ENCODE data around the gene TNFAIP8.

The TNFAIP8 gene

DNA sequence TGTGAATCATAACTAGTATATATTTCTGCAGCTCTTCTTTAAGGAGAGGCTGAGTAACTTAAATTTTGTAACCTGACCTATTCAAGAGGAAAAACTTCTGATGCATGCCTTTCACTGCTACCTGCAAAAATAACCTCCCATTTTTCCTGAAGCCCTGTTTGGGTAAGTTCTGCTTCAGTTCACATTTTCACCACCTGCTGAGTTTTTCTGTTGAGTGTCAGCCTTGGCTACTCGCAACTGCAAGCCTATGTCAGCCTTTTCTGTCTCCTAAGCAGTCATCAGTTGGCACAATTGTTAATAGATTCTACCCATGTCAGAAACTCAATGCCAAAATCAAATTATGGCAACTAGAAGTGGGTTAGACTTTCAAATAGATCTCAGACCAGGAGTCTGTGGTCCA is 8.2 kb upstream of the TNFAIP8 start:
- TF ChIP-seq GATA2 (IDR thresholded peaks at IDR 0.05; ENCODE audit: low read depth, low read length), result no peak
- TF ChIP-seq GATA3 (IDR thresholded peaks at IDR 0.05; ENCODE audit: low read depth, low read length), result no peak

DNA sequence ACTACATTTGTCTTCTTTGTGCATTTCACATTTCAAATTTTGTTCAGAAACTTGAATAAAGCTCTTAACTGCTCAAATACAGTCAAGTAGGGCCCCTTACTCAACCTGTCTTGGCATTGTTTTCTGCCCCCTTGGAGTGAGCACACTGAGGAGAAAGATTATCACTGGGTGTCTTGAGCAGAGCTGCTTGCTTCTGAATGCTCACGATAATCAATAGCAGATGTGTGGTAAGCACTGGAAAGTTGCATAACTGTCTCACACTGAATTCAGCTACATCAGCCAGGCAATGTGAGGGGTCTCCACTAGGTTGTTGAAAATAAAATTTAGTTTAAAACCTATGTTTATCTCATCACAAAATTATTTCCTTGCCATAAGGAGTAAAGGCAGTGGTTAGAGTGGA is 7.8 kb upstream of the TNFAIP8 start:
- TF ChIP-seq GATA3 (IDR thresholded peaks at IDR 0.05; ENCODE audit: low read depth, low read length) (no peak), GATA2 (IDR thresholded peaks at IDR 0.05; ENCODE audit: low read depth, low read length) (no peak)

DNA sequence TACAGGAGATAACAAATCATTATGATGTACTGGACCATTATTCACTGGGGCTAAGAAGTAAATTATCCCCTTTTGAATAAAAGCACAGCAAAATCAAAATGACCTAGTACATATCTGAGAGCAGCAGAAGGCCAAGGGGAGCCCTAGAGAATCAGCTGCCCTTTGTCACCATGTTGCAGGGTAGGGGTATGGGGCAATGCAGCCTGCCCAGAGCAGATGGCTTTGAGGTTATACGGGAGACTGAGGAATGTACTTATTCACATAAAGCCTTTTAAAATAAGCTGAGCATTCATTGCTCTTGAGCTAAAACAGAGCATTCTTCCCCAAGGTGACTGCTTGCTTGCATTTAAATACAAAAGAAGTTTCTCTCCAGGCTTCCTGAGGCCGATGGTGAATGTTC is 2.6 kb upstream of the TNFAIP8 start:
- TF ChIP-seq GATA3 (IDR thresholded peaks at IDR 0.05; ENCODE audit: low read depth, low read length) (no peak), GATA2 (IDR thresholded peaks at IDR 0.05; ENCODE audit: low read depth, low read length) (no peak)

DNA sequence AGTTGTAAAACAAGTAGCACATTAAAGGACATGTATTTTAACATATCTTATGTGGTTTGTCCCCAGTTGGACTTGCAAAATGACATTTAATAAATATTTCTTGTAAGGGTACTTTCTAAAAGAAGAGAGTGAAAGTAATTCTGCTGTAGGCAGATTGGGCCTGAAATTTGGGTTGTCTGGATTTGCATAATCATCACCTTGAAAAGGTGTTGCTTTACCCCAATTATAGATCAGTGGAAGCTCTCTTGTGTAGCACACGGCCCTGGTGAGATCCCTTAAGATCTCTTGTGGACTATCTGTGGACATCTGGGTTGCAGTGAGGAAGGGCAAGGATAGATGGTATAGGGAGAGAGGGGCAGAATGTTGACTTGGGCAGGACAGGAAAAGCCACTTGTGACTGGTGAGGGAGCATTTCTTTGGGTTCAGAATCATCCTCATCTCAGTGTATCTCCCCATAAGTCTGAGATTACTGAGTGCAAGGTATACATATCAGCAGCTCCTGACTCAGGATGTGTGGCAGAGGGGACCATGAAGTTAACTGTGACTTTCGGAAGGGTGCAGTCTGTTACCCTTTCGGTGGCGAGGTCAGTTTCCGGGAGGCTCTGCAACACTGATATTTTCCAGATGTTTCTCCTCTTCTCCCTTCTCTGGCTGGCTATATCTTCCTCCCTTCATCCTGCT is 2.0 kb upstream of the TNFAIP8 start:
- TF ChIP-seq GATA2 (IDR thresholded peaks at IDR 0.05; ENCODE audit: low read depth, low read length) (no peak), GATA3 (IDR thresholded peaks at IDR 0.05; ENCODE audit: low read depth, low read length) (no peak)

DNA sequence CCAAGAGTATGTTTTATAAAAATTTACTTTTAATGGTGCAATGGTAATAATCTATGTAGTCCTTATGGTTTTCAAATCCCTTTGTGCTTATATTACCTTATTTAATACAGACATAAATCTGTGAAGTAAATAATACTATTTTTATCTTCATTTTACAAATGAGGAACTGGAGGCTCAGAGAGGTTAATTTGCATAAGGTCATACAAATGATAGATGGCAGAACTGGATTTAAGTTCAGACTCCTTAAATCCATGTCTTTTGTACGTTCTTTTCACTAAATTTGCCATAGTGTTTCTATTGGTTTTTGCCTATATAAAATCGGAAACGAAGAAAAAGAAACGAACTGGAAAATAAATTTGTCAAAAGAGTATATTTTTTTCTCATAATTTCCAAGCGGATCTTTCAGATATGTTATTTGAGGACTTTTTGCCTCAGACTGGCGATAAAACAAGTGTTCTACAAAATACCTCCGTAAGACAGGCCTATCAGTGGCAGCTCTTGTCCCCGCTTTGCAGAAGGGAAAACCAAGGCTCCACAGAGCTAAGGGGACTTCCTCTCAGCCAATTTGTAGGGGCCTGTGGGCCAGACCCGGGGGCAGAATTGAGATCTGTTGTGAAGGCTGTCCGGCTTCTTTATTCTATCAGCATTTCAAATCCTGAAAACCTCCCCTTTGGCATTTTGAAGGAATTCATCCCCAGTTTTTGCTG is 1.1 kb upstream of the TNFAIP8 start:
- no peak for TF ChIP-seq GATA2 (IDR thresholded peaks at IDR 0.05; ENCODE audit: low read depth, low read length)
- TF ChIP-seq GATA3 (IDR thresholded peaks at IDR 0.05; ENCODE audit: low read depth, low read length), result no peak

DNA sequence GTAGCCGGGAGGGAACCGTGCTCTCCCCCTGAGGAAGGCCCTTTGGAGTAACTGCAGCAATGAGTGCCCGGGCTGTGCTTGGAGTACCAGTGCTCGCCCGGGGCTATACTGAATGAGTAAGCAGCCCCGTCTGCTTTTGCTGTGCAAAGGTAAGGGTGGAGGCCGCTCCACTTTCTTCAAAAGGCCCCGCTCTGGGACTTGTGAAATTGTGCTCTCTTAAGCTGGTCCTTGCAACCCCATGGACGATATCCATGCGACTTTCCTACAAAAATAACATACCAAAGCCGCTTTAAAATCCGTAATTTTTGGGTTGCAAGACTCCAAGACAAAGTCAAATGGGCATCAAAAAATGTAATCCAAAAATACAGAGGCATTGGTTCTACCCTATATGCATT is 578 bp upstream of the TNFAIP8 start:
- TF ChIP-seq GATA3 (IDR thresholded peaks at IDR 0.05; ENCODE audit: low read depth, low read length), result no peak
- no peak for TF ChIP-seq GATA2 (IDR thresholded peaks at IDR 0.05; ENCODE audit: low read depth, low read length)

DNA sequence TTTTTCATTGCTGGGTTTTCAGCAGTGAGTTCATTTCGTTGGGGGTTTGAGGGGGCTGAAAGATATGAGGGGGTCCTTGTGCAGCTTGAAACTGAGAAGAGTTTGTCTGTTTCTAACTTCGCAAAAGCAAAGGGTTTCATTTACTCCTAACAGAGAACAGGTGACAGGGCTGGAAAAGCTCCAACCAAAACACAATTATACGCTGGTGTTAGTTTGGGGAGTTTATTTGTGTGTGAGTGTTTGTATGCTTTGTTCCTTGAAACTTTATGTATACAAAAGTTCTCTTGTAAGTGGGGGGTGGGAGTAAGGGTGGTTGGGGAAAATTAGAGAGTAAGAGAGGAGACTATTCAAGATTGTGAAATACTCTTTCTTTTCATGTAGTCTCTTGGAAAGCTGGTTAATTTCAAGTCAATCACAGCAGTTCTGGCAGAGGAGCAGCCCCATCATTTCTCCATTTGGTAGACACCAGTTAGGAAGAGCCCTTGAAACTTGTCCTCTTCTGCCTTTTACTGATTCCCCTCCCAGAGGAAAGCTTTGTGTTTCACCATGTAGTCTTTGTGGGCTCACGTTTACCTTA is 881 bp downstream of the TNFAIP8 start:
- TF ChIP-seq GATA3 (IDR thresholded peaks at IDR 0.05; ENCODE audit: low read depth, low read length) (no peak), GATA2 (IDR thresholded peaks at IDR 0.05; ENCODE audit: low read depth, low read length) (no peak)

DNA sequence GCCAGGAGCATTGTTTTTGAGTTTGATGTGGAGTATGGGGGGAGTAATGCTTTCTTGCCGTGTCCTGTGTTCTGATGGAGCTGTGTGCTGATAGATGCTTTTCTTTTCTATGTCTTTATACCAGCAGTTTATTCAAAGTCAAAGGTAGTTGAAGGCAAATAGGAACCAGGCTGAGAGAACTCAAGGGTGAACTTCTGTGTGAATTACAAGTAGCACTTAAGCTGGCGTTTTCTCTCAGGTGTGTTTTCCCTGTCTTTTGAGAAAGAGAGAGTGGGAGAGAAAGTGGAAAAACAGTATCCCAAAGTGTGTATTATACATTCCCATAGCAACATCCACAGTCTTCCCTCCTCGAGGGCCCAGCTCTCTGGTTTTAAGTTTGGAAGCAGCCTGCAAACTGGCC is 1.5 kb downstream of the TNFAIP8 start:
- TF ChIP-seq GATA2 (IDR thresholded peaks at IDR 0.05; ENCODE audit: low read depth, low read length) (no peak), GATA3 (IDR thresholded peaks at IDR 0.05; ENCODE audit: low read depth, low read length) (no peak)

DNA sequence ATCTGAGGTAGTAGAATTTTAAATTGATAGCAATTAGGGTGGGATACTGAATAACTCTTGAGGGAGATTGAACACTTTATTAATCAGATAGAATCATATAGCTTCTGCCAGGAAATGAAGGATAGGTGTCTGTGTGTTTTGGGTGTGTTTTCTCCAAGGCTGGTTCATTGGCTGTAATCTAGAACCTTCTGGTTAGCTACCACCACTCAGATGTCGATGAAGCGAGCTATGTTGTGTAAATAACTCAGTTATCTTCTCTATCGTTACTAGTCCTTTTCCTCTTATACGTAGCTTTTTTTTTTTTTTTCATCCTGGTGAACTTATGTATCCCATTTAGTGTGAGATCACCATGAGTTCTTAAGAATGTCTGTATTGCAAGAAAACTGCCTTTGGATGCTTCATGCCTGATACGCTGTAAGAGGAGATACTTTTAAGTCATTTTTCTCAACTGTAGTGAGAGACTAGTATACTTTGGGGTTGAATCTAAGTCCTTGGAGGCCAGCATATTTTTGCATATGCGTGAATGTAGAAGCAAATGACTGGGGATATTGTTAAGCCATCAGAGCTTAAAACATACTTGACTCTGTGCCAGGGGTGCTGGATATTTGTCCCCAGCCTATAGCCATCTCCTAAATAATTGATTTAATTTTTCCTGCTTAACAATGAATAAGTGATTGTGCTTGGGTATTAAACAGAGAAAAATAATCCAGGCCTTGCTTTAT is 2.1 kb downstream of the TNFAIP8 start:
- TF ChIP-seq GATA2 (IDR thresholded peaks at IDR 0.05; ENCODE audit: low read depth, low read length) (no peak), GATA3 (IDR thresholded peaks at IDR 0.05; ENCODE audit: low read depth, low read length) (no peak)

DNA sequence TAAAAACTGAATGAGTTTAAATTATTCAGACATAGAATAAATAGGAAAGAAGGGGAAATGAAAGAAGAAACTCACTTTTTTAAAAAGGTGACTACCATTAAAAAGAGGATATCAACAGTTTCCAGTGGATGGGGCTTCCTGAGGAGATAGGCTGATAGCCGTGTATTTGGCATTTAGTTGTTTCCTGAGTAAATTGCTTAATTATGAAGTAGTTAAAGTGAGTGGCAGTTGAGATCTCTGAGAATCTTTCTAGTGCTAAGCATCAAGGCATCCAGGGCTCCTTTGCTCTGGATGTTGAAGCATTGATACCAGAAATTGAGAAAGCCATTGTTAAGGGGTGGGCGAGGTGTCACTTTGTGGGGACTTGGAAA is 2.7 kb downstream of the TNFAIP8 start:
- no peak for TF ChIP-seq GATA2 (IDR thresholded peaks at IDR 0.05; ENCODE audit: low read depth, low read length)
- no peak for TF ChIP-seq GATA3 (IDR thresholded peaks at IDR 0.05; ENCODE audit: low read depth, low read length)

DNA sequence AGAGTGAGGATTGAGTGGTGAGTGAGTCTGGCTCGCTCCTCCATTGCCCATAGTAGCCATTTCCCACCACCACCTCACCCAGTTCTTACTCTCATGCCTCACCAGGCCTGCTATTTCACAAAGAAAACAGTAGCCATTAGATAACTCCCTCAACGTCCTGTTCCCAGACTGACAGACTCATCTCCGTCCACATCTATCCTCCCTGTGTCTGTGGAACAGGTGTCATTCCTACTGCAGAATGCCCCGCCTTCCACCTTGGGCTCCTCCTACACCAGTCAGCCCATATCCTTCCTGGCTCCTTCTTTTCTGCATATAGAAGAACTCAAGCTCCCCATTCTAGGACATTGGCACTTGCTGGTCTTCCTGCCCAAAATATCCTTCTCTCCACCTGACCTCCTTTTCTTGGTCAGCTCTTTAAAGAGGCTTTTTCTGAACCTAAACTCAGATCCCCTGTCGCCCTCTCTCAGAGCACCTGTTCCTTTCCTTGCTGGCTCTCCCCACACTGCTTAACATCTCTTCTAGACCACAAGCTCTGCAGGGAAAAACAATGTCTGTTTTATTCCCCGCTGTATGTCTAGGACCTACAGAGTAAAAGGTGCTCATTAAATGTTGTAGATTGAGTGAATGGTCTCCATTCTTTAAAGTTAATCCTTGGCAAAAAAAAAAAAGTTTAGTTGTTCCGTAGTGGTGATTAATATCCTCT is 3.2 kb downstream of the TNFAIP8 start:
- TF ChIP-seq GATA2 (IDR thresholded peaks at IDR 0.05; ENCODE audit: low read depth, low read length) (no peak), GATA3 (IDR thresholded peaks at IDR 0.05; ENCODE audit: low read depth, low read length) (no peak)

DNA sequence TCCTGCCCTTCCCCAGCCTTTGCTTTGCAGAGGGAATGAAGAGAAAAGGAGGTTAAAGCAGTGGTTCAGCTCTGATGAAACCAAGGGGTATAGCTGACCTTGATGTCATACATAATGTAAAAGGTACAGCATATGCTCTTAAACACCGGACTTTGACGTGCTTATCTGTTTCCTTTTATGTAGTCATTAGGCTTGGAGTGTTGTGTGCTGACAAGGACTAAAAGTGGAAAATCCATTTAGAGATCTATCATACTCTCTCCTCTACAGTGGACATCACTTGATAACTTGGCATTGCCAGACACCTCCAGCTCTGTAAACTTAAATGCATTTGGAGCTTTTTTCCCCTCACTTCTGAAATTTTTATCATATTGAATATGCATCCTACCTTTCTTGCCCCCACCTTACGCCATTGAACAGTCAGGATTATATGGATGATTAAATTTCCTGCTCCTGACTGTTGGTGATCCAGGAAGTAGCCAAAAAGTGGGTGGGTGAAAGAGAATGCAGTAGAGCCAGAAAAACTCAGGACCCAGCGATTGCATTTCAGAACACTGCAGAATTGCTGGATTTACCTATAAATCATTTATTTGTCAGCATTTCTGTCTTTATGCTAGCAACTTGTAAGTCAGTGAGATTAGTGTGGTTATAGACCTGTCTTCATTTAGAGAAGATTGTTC is 4.1 kb downstream of the TNFAIP8 start:
- TF ChIP-seq GATA3 (IDR thresholded peaks at IDR 0.05; ENCODE audit: low read depth, low read length) (no peak), GATA2 (IDR thresholded peaks at IDR 0.05; ENCODE audit: low read depth, low read length) (no peak)

DNA sequence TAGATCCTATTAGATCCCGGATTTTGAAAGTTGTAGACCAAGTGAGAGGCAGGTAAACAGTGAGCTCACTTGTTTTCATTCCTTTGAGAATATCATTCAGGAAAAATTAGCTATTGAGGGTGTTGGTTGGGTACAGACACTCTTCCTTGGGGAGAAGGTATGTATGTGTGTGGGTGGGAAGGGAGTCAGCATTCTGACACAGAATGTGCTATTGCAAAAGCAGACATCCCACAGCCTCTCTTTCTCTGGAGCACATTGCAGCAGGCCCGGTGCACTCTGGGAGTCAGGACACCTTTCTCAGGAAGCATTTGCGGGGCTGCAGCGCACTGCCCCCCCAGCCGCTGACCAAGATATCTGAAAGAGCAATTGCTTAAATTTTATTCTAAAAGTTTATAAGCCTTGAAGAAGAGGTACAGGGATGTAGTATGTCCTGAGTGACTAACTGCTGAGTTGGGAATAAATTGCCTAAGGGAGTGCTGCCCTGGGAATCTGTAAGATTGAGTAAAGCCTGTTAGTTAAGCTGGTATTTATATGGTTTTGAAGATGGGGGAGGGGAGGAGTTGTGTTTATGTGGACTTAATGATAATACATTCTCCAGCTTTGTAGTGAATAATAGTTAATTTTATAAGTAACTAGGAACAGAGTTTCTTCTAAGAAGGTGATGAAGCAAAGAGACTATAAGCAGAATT is 5.2 kb downstream of the TNFAIP8 start:
- TF ChIP-seq GATA3 (IDR thresholded peaks at IDR 0.05; ENCODE audit: low read depth, low read length) (no peak), GATA2 (IDR thresholded peaks at IDR 0.05; ENCODE audit: low read depth, low read length) (no peak)
